ENCODE results near the gene EOLA2.
A peak's percentile ranks its signal among the peaks of the same experiment; 100 is the strongest.

The EOLA2 gene

GRCh38 chrX:149939905-149940673 lies 1.8 kb upstream of the EOLA2 start (continued):
- TF ChIP-seq ZNF426 (tag by site-specific recombination; IDR thresholded peaks at IDR 0.05), result no peak
- no peak for TF ChIP-seq ZNF311 (tag by site-specific recombination; IDR thresholded peaks at IDR 0.05; ENCODE audit: borderline replicate concordance)
- TF ChIP-seq REST (tag by site-specific recombination; IDR thresholded peaks at IDR 0.05), result no peak
- TF ChIP-seq PRDM2 (tag by site-specific recombination; IDR thresholded peaks at IDR 0.05; ENCODE audit: borderline replicate concordance), result no peak
- no peak for TF ChIP-seq ZNF529 (tag by site-specific recombination; IDR thresholded peaks at IDR 0.05; ENCODE audit: insufficient replicate concordance)
- TF ChIP-seq GLI4 (tag by site-specific recombination; IDR thresholded peaks at IDR 0.05), result no peak
- TF ChIP-seq ZNF138 (tag by site-specific recombination; IDR thresholded peaks at IDR 0.05; ENCODE audit: borderline replicate concordance), result no peak
- TF ChIP-seq ZNF585B (tag by site-specific recombination; IDR thresholded peaks at IDR 0.05), result no peak
- TF ChIP-seq ZNF239 (tag by site-specific recombination; IDR thresholded peaks at IDR 0.05), result no peak
- TF ChIP-seq ZNF792 (tag by site-specific recombination; IDR thresholded peaks at IDR 0.05), result no peak
- TF ChIP-seq ZNF184 (tag by site-specific recombination; IDR thresholded peaks at IDR 0.05), result no peak
- TF ChIP-seq ZNF280C (tag by site-specific recombination; IDR thresholded peaks at IDR 0.05), result no peak
- peak; percentile 55; the same call in 1 of the 2 replicates for TF ChIP-seq ZNF843 (tag by site-specific recombination; IDR thresholded peaks at IDR 0.05)
- TF ChIP-seq ZNF423 (tag by site-specific recombination; IDR thresholded peaks at IDR 0.05), result no peak
- peak; percentile 65 for TF ChIP-seq ZNF366 (tag by site-specific recombination; conservative IDR thresholded peaks at IDR 0.05)
- no peak for TF ChIP-seq BCL11A (tag by site-specific recombination; IDR thresholded peaks at IDR 0.05; ENCODE audit: low read depth)
- no peak for TF ChIP-seq ZBTB48 (tag by site-specific recombination; IDR thresholded peaks at IDR 0.05)
- TF ChIP-seq ZNF571 (tag by site-specific recombination; IDR thresholded peaks at IDR 0.05), result no peak
- no peak for TF ChIP-seq ZFP41 (tag by site-specific recombination; IDR thresholded peaks at IDR 0.05; ENCODE audit: borderline replicate concordance)
- TF ChIP-seq ZBTB26 (tag by site-specific recombination; optimal IDR thresholded peaks at IDR 0.05), result peak; percentile 17
- TF ChIP-seq SCRT1 (tag by site-specific recombination; IDR thresholded peaks at IDR 0.05; ENCODE audit: borderline replicate concordance), result no peak
- no peak for TF ChIP-seq ZNF140 (tag by site-specific recombination; IDR thresholded peaks at IDR 0.05)
